ENCODE results near the gene LRRC25. TPM values are rescaled to one million over a fixed set of nuclear protein-coding genes. Genes with fewer than 3 reads are reported as not detected.

Gene LRRC25
- total RNA-seq, 1 experiment from 2014 or later: not detected

- peaks cover 7% of the 10 kb centered on the region for H3K36me3 Mint-ChIP-seq (ENCODE audit: insufficient read depth, unreplicated experiment)
- TF ChIP-seq CTCF (IDR thresholded peaks at IDR 0.05; ENCODE audit: unreplicated experiment): no peak
- H3K27me3 Mint-ChIP-seq (ENCODE audit: insufficient read depth, unreplicated experiment): no peaks in the 10 kb centered on the region
- ChIA-PET CTCF (interaction anchor here (0.6 to 2.0 kb wide), 7 partner anchors 28 to 139 kb away, joined by 3 to 8 read pairs (median 3); partner anchors contain the start of gene GDF15), POLR2A (no interaction called here)
- H3K4me3 Mint-ChIP-seq (ENCODE audit: unreplicated experiment): peak overlapping the region; percentile 77
- no TSS peak for BruUV-seq (replicated peaks)
- no peak for DNase-seq (ENCODE audit: unreplicated experiment)
- intact Hi-C loops (cut with micrococcal nuclease): no loop called here
- H3K9me3 Mint-ChIP-seq (ENCODE audit: unreplicated experiment): no peaks in the 10 kb centered on the region
- peak overlapping the region; percentile 57 for H3K27ac Mint-ChIP-seq (ENCODE audit: low read depth, unreplicated experiment)
- H3K4me1 Mint-ChIP-seq (ENCODE audit: insufficient read depth, unreplicated experiment): peaks cover 20% of the 10 kb centered on the region
Observed at GRCh38 chr19:18416778-18417249, 19.4 kb upstream of the LRRC25 start.

GRCh38 chr19:18415178-18415867, 17.9 kb upstream of the LRRC25 start:
- H3K9me3 Mint-ChIP-seq (ENCODE audit: unreplicated experiment): no peaks in the 10 kb centered on the region
- H3K4me3 Mint-ChIP-seq (ENCODE audit: unreplicated experiment): peak overlapping the region; percentile 41
- ChIA-PET CTCF (interaction anchor here (0.7 to 6.7 kb wide), 5 partner anchors 16 to 87 kb away, joined by 3 to 118 read pairs (median 24); partner anchors contain the start of gene GDF15), POLR2A (interaction anchor here (0.7 kb wide), 2 partner anchors 38 to 134 kb away, joined by 3 to 4 read pairs; partner anchors contain the start of gene JUND)
- H3K27me3 Mint-ChIP-seq (ENCODE audit: insufficient read depth, unreplicated experiment): no peaks in the 10 kb centered on the region
- intact Hi-C loops (cut with micrococcal nuclease): no loop called here
- H3K4me1 Mint-ChIP-seq (ENCODE audit: insufficient read depth, unreplicated experiment): peaks cover 13% of the 10 kb centered on the region
- peaks cover 3% of the 10 kb centered on the region for H3K36me3 Mint-ChIP-seq (ENCODE audit: insufficient read depth, unreplicated experiment)
- BruUV-seq (replicated peaks): no TSS peak
- no peak overlapping the region for H3K27ac Mint-ChIP-seq (ENCODE audit: low read depth, unreplicated experiment)
- DNase-seq (ENCODE audit: unreplicated experiment): no peak
- no peak for TF ChIP-seq CTCF (IDR thresholded peaks at IDR 0.05; ENCODE audit: unreplicated experiment)

GRCh38 chr19:18414504-18415177, 17.2 kb upstream of the LRRC25 start:
- CTCF ChIA-PET: interaction anchor here (0.5 to 6.7 kb wide), 11 partner anchors 16 to 208 kb away, joined by 3 to 118 read pairs (median 3); partner anchors contain the start of gene GDF15
- H3K4me3 Mint-ChIP-seq (ENCODE audit: unreplicated experiment): no peak overlapping the region
- no peak for DNase-seq (ENCODE audit: unreplicated experiment)
- H3K27me3 Mint-ChIP-seq (ENCODE audit: insufficient read depth, unreplicated experiment): no peaks in the 10 kb centered on the region
- POLR2A ChIA-PET: interaction anchor here (0.7 kb wide), 2 partner anchors 37 to 133 kb away, joined by 3 to 4 read pairs; partner anchors contain the start of gene JUND
- TF ChIP-seq CTCF (IDR thresholded peaks at IDR 0.05; ENCODE audit: unreplicated experiment): no peak
- intact Hi-C loops (cut with micrococcal nuclease): no loop called here
- no peaks in the 10 kb centered on the region for H3K36me3 Mint-ChIP-seq (ENCODE audit: insufficient read depth, unreplicated experiment)
- no peak overlapping the region for H3K27ac Mint-ChIP-seq (ENCODE audit: low read depth, unreplicated experiment)
- BruUV-seq (replicated peaks): no TSS peak
- no peaks in the 10 kb centered on the region for H3K9me3 Mint-ChIP-seq (ENCODE audit: unreplicated experiment)
- peaks cover 16% of the 10 kb centered on the region for H3K4me1 Mint-ChIP-seq (ENCODE audit: insufficient read depth, unreplicated experiment)

- Mint-ChIP-seq H3K4me3 (ENCODE audit: unreplicated experiment) (no peak overlapping the region), H3K36me3 (ENCODE audit: insufficient read depth, unreplicated experiment) (no peaks in the 10 kb centered on the region), H3K27ac (ENCODE audit: low read depth, unreplicated experiment) (no peak overlapping the region), H3K9me3 (ENCODE audit: unreplicated experiment) (no peaks in the 10 kb centered on the region), H3K27me3 (ENCODE audit: insufficient read depth, unreplicated experiment) (no peaks in the 10 kb centered on the region), H3K4me1 (ENCODE audit: insufficient read depth, unreplicated experiment) (peaks cover 6% of the 10 kb centered on the region)
- DNase-seq (ENCODE audit: unreplicated experiment): no peak
- BruUV-seq (replicated peaks): no TSS peak
- CTCF ChIA-PET: interaction anchor here (0.5 to 6.7 kb wide), 14 partner anchors 11 to 161 kb away, joined by 3 to 118 read pairs (median 4); partner anchors contain the start of gene GDF15
- intact Hi-C loops (cut with micrococcal nuclease): no loop called here
- POLR2A ChIA-PET: no interaction called here
- TF ChIP-seq CTCF (IDR thresholded peaks at IDR 0.05; ENCODE audit: unreplicated experiment): no peak
Observed at GRCh38 chr19:18412610-18413239, 15.3 kb upstream of the LRRC25 start.
